ENCODE measurements around the gene PHF13. TPM values are rescaled to one million over a fixed set of nuclear protein-coding genes. Genes with fewer than 3 reads are reported as not detected.

The PHF13 gene
- total and polyA plus RNA-seq, 5 experiments from 2014 or later: 1.4 to 8.5 (median 4.3) TPM

GRCh38 chr1:6580119-6580592 is 33.4 kb upstream of the PHF13 start:
- Mint-ChIP-seq H3K27ac (peak overlapping the region; percentile 88 to 99 (median 97)), H3K27me3 (no peaks in the 10 kb centered on the region), H3K4me3 (peak overlapping the region; percentile 91 to 99 (median 96)), H3K4me1 (peaks cover 14 to 50% (median 46%) of the 10 kb centered on the region in 4 donors), H3K36me3 (peaks cover 0 to 4% (median 0%) of the 10 kb centered on the region in 3 donors), H3K9me3 (no peaks in the 10 kb centered on the region)
- POLR2A ChIA-PET: interaction anchor here (0.6 to 8.7 kb wide), 16 partner anchors 9 to 1595 kb away, joined by 3 to 145 read pairs (median 4); partner anchors contain the start of genes CAMTA1, KLHL21, NOL9 and PHF13
- DNase-seq (peak in 1 of 10 donors; percentile 6), ATAC-seq (peak in 1 of 2 donors; percentile 37)

- H3K4me1 Mint-ChIP-seq: peaks cover 14 to 52% (median 48%) of the 10 kb centered on the region in 4 donors
- POLR2A ChIA-PET: interaction anchor here (0.6 to 8.7 kb wide), 11 partner anchors 8 to 95 kb away, joined by 3 to 145 read pairs (median 6); partner anchors contain the start of genes KLHL21, NOL9, PHF13 and TAS1R1
Observed at GRCh38 chr1:6580593-6581409, 32.7 kb upstream of the PHF13 start.

GRCh38 chr1:6581561-6582305 is 31.8 kb upstream of the PHF13 start:
- Mint-ChIP-seq H3K9me3 (no peaks in the 10 kb centered on the region), H3K4me1 (peaks cover 14 to 52% (median 49%) of the 10 kb centered on the region in 4 donors), H3K27me3 (no peaks in the 10 kb centered on the region), H3K4me3 (peak overlapping the region; percentile 36 to 99 (median 96)), H3K27ac (peak overlapping the region; percentile 70 to 99 (median 92)), H3K36me3 (peaks cover 0 to 4% (median 0%) of the 10 kb centered on the region in 3 donors)
- POLR2A ChIA-PET: interaction anchor here (0.7 to 8.7 kb wide), 5 partner anchors 20 to 52 kb away, joined by 3 to 145 read pairs (median 7); partner anchors contain the start of genes KLHL21, NOL9, TAS1R1 and THAP3
- ATAC-seq: no peak
- no peak for DNase-seq

More at GRCh38 chr1:6580593-6581409, 32.7 kb upstream of the PHF13 start:
- peak overlapping the region; percentile 84 to 99 (median 96) for H3K27ac Mint-ChIP-seq
- no peak for DNase-seq
- H3K27me3 Mint-ChIP-seq: no peaks in the 10 kb centered on the region
- peak overlapping the region; percentile 91 to 99 (median 96) for H3K4me3 Mint-ChIP-seq
- H3K36me3 Mint-ChIP-seq: peaks cover 0 to 4% (median 0%) of the 10 kb centered on the region in 3 donors
- no peak for ATAC-seq
- H3K9me3 Mint-ChIP-seq: no peaks in the 10 kb centered on the region

GRCh38 chr1:6582370-6582769 is 31.2 kb upstream of the PHF13 start:
- peak overlapping the region in 9 of 10 donors; percentile 31 to 99 (median 96) for H3K4me3 Mint-ChIP-seq
- peaks cover 0 to 4% (median 0%) of the 10 kb centered on the region in 3 donors for H3K36me3 Mint-ChIP-seq
- H3K9me3 Mint-ChIP-seq: no peaks in the 10 kb centered on the region
- H3K27ac Mint-ChIP-seq: peak overlapping the region in 9 of 10 donors; percentile 65 to 89 (median 73)
- H3K4me1 Mint-ChIP-seq: peaks cover 16 to 56% (median 50%) of the 10 kb centered on the region in 4 donors
- ATAC-seq (no peak), DNase-seq (no peak)
- POLR2A ChIA-PET: interaction anchor here (8.7 kb wide), 1 partner anchor 20 kb away, joined by 145 read pairs; the partner anchor contains the start of gene KLHL21
- no peaks in the 10 kb centered on the region for H3K27me3 Mint-ChIP-seq

- peak overlapping the region in 7 of 10 donors; percentile 14 to 72 (median 40) for H3K27ac Mint-ChIP-seq
- H3K4me3 Mint-ChIP-seq: peak overlapping the region in 1 of 10 donors; percentile 63
- DNase-seq (no peak), ATAC-seq (no peak)
- peaks cover 18 to 57% (median 48%) of the 10 kb centered on the region in 4 donors for H3K4me1 Mint-ChIP-seq
- no peaks in the 10 kb centered on the region for H3K9me3 Mint-ChIP-seq
- no peaks in the 10 kb centered on the region for H3K27me3 Mint-ChIP-seq
- POLR2A ChIA-PET: interaction anchor here (8.7 kb wide), 1 partner anchor 17 kb away, joined by 145 read pairs; the partner anchor contains the start of gene KLHL21
- peaks cover 0 to 17% (median 0%) of the 10 kb centered on the region in 3 donors for H3K36me3 Mint-ChIP-seq
Observed at GRCh38 chr1:6584126-6585080, 29.1 kb upstream of the PHF13 start.

GRCh38 chr1:6585081-6585722 is 28.3 kb upstream of the PHF13 start:
- POLR2A ChIA-PET: interaction anchor here (8.7 kb wide), 1 partner anchor 17 kb away, joined by 145 read pairs; the partner anchor contains the start of gene KLHL21
- DNase-seq: no peak
- no peaks in the 10 kb centered on the region for H3K9me3 Mint-ChIP-seq
- peaks cover 18 to 54% (median 41%) of the 10 kb centered on the region in 4 donors for H3K4me1 Mint-ChIP-seq
- ATAC-seq: no peak
- no peaks in the 10 kb centered on the region for H3K27me3 Mint-ChIP-seq
- H3K4me3 Mint-ChIP-seq: peak overlapping the region in 1 of 10 donors; percentile 63
- H3K36me3 Mint-ChIP-seq: peaks cover 0 to 25% (median 0%) of the 10 kb centered on the region in 3 donors
- H3K27ac Mint-ChIP-seq: peak overlapping the region in 6 of 10 donors; percentile 14 to 72 (median 42)

GRCh38 chr1:6585841-6586240 is 27.7 kb upstream of the PHF13 start:
- Mint-ChIP-seq H3K4me1 (peaks cover 16 to 54% (median 40%) of the 10 kb centered on the region in 4 donors), H3K9me3 (no peaks in the 10 kb centered on the region), H3K4me3 (no peak overlapping the region), H3K27me3 (no peaks in the 10 kb centered on the region), H3K36me3 (peaks cover 0 to 30% (median 2%) of the 10 kb centered on the region in 3 donors), H3K27ac (peak overlapping the region in 1 of 10 donors; percentile 27)
- DNase-seq (no peak), ATAC-seq (no peak)
- POLR2A ChIA-PET: interaction anchor here (8.7 kb wide), 1 partner anchor 16 kb away, joined by 145 read pairs; the partner anchor contains the start of gene KLHL21

- H3K4me1 Mint-ChIP-seq: peaks cover 18 to 54% (median 40%) of the 10 kb centered on the region in 4 donors
- peaks cover 0 to 30% (median 2%) of the 10 kb centered on the region in 3 donors for H3K36me3 Mint-ChIP-seq
Observed at GRCh38 chr1:6586404-6586816, 27.1 kb upstream of the PHF13 start.

GRCh38 chr1:6587261-6588005 is 26.1 kb upstream of the PHF13 start:
- Mint-ChIP-seq H3K4me1 (peaks cover 20 to 52% (median 37%) of the 10 kb centered on the region in 4 donors), H3K27me3 (no peaks in the 10 kb centered on the region), H3K36me3 (peaks cover 0 to 28% (median 2%) of the 10 kb centered on the region in 3 donors), H3K9me3 (no peaks in the 10 kb centered on the region), H3K4me3 (no peak overlapping the region), H3K27ac (peak overlapping the region in 8 of 10 donors; percentile 9 to 73 (median 60))
- ATAC-seq (no peak), DNase-seq (no peak)
- POLR2A ChIA-PET: interaction anchor here (0.5 to 4.2 kb wide), 3 partner anchors 10 to 124 kb away, joined by 3 to 37 read pairs (median 5); partner anchors contain the start of gene KLHL21

More at GRCh38 chr1:6586404-6586816, 27.1 kb upstream of the PHF13 start:
- DNase-seq: no peak
- H3K4me3 Mint-ChIP-seq: no peak overlapping the region
- H3K27ac Mint-ChIP-seq: peak overlapping the region in 2 of 10 donors; percentile 34 to 69
- no peak for ATAC-seq
- H3K27me3 Mint-ChIP-seq: no peaks in the 10 kb centered on the region
- POLR2A ChIA-PET: interaction anchor here (4.2 kb wide), 1 partner anchor 16 kb away, joined by 37 read pairs; the partner anchor contains the start of gene KLHL21
- no peaks in the 10 kb centered on the region for H3K9me3 Mint-ChIP-seq
